Measurements from ENCODE around the gene POLDIP2. TPM values are rescaled to one million over a fixed set of nuclear protein-coding genes. Genes with fewer than 3 reads are reported as not detected.
A peak's percentile ranks its signal among the peaks of the same experiment; 100 is the strongest.

Gene POLDIP2
- total and polyA plus RNA-seq, 8 donors: 28.3 to 51.2 (median 41.2) TPM

- TF ChIP-seq CTCF (IDR thresholded peaks at IDR 0.05): no peak
- DNase-seq (no peak), FAIRE-seq (no peak), ATAC-seq (peak; percentile 13 to 34 (median 22))
- H3K27me3 ChIP-seq: no peaks in the 10 kb centered on the region
- intact Hi-C loops (cut with DNase I): no loop called here
- 32 to 37% methylated on average over 8 of the region's 8 CpGs for WGBS, 2 donors
- H3K27ac ChIP-seq: peak overlapping the region in 2 of 4 donors; percentile 51 to 64
- H3K9me3 ChIP-seq: no peaks in the 10 kb centered on the region
- peak overlapping the region; percentile 53 to 66 (median 64) for H3K4me3 ChIP-seq
- H3K36me3 ChIP-seq: peaks cover 0 to 23% (median 13%) of the 10 kb centered on the region in 3 donors
- H3K4me1 ChIP-seq: peaks cover 0 to 7% (median 0%) of the 10 kb centered on the region in 3 donors
Observed at GRCh38 chr17:28385406-28385805, 28.1 kb upstream of the POLDIP2 start.

- FAIRE-seq (no peak), DNase-seq (peak; percentile 36 to 84 (median 57)), ATAC-seq (peak; percentile 67 to 77 (median 71))
- Histone ChIP-seq H3K27me3 (no peaks in the 10 kb centered on the region), H3K4me3 (peak overlapping the region; percentile 53 to 66 (median 64)), H3K36me3 (peaks cover 0 to 19% (median 10%) of the 10 kb centered on the region in 3 donors), H3K27ac (peak overlapping the region; percentile 51 to 80 (median 65)), H3K9me3 (no peaks in the 10 kb centered on the region), H3K4me1 (peaks cover 0 to 7% (median 0%) of the 10 kb centered on the region in 3 donors)
- intact Hi-C loops (cut with DNase I): no loop called here
- 3 to 7% methylated on average over 26 to 29 of the region's 29 CpGs for whole genome bisulfite sequencing, 2 donors
- TF ChIP-seq CTCF (IDR thresholded peaks at IDR 0.05): no peak
Observed at GRCh38 chr17:28385037-28385400, 27.7 kb upstream of the POLDIP2 start.

DNA sequence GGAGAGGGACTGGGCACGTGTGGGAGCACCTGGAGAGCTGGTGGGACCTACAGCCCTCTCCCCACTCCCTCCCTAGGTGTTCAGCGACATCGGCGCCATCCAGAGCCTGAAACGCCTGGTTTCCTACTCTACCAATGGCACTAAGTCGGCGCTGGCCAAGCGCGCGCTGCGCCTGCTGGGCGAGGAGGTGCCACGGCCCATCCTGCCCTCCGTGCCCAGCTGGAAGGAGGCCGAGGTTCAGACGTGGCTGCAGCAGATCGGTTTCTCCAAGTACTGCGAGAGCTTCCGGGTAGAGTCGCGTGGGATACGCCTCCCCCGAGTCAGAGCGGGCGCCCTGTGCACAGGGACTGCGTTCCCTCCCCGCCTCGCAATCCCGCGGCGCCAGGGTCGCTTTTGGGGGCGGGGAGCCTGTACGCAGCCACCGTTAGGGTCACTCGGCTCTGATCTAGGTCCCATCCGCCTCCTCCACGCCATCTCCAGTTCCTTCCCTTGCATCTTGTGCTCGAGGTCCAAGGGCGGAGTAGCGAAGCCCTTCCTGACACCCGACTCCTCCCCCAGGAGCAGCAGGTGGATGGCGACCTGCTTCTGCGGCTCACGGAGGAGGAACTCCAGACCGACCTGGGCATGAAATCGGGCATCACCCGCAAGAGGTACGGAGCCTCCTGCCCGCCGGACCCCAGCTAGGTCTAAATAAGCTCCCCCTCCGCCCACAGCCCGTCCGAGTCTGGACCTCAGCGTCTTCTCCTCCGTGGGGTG is 27.1 kb upstream of the POLDIP2 start:
- H3K27me3 ChIP-seq: no peaks in the 10 kb centered on the region
- WGBS, 2 donors: 3 to 7% methylated on average over 56 of the region's 56 CpGs
- peak; percentile 93 to 96 (median 94) for ATAC-seq
- no peaks in the 10 kb centered on the region for H3K9me3 ChIP-seq
- H3K4me3 ChIP-seq: peak overlapping the region; percentile 53 to 66 (median 64)
- no peak for TF ChIP-seq CTCF (IDR thresholded peaks at IDR 0.05)
- H3K4me1 ChIP-seq: peaks cover 0 to 7% (median 0%) of the 10 kb centered on the region in 3 donors
- DNase-seq: peak; percentile 87 to 96 (median 90)
- no peak for FAIRE-seq
- intact Hi-C loops (cut with DNase I): no loop called here
- H3K36me3 ChIP-seq: peaks cover 0 to 14% (median 10%) of the 10 kb centered on the region in 3 donors
- peak overlapping the region; percentile 51 to 80 (median 65) for H3K27ac ChIP-seq

DNA sequence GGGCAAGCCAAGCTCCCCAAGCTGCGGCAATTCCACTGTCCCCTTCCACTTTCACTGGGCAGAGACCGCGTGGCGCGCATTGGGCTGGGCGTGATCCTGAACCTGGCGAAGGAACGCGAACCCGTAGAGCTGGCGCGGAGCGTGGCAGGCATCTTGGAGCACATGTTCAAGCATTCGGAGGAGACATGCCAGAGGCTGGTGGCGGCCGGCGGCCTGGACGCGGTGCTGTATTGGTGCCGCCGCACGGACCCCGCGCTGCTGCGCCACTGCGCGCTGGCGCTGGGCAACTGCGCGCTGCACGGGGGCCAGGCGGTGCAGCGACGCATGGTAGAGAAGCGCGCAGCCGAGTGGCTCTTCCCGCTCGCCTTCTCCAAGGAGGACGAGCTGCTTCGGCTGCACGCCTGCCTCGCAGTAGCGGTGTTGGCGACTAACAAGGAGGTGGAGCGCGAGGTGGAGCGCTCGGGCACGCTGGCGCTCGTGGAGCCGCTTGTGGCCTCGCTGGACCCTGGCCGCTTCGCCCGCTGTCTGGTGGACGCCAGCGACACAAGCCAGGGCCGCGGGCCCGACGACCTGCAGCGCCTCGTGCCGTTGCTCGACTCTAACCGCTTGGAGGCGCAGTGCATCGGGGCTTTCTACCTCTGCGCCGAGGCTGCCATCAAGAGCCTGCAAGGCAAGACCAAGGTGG is 24.0 kb upstream of the POLDIP2 start:
- WGBS, 2 donors: 39 to 40% methylated on average over 69 to 72 of the region's 72 CpGs

More for the DNA sequence above, 24.0 kb upstream of the POLDIP2 start:
- peaks cover 0 to 5% (median 0%) of the 10 kb centered on the region in 3 donors for H3K4me1 ChIP-seq
- FAIRE-seq (no peak), ATAC-seq (no peak), DNase-seq (no peak)
- TF ChIP-seq CTCF (IDR thresholded peaks at IDR 0.05): no peak
- H3K4me3 ChIP-seq: no peak overlapping the region
- H3K36me3 ChIP-seq: no peaks in the 10 kb centered on the region
- intact Hi-C loops (cut with DNase I): no loop called here
- no peaks in the 10 kb centered on the region for H3K9me3 ChIP-seq
- H3K27ac ChIP-seq: no peak overlapping the region
- H3K27me3 ChIP-seq: no peaks in the 10 kb centered on the region

Measured in pancreas (tissue), 10 donors.